MM.1S (cell line): ENCODE data around the gene PADI1.

Source experiments
- DNase-seq: peaks from one replicate; pipeline ENCODE4 v3.0.0-alpha.2; 2015
- H2AFZ ChIP-seq: fragments of 300-600 bp; sonication (generic); 2 replicates; pipeline ENCODE4 v1.6.0; 2016; ENCODE audit warnings: antibody characterized with exemption, low read length
- H3F3A ChIP-seq: fragments of 300-600 bp; sonication (generic); 2 replicates; pipeline ENCODE4 v1.6.1; 2016; ENCODE audit warnings: mild to moderate bottlenecking, antibody characterized with exemption, low read length, moderate library complexity, mixed read lengths; ENCODE audit not compliant: insufficient read depth
- H3K27ac ChIP-seq: fragments of 300-600 bp; sonication (generic); 2 replicates; pipeline ENCODE4 v1.5.1; 2016; ENCODE audit warnings: mild to moderate bottlenecking, low read length
- H3K27me3 ChIP-seq: fragments of 300-600 bp; sonication (generic); replicated peaks from 2 replicates; pipeline ENCODE4 v1.6.0; 2016; ENCODE audit warnings: low read length; ENCODE audit not compliant: insufficient read depth
- H3K36me3 ChIP-seq: fragments of 300-600 bp; sonication (generic); replicated peaks from 2 replicates; pipeline ENCODE4 v1.6.1; 2016; ENCODE audit warnings: mild to moderate bottlenecking, low read length, mixed read lengths; ENCODE audit not compliant: insufficient read depth
- H3K4me1 ChIP-seq: fragments of 300-600 bp; sonication (generic); 2 replicates; pipeline ENCODE4 v1.6.1; 2016; ENCODE audit warnings: low read length, mixed read lengths
- H3K4me2 ChIP-seq: fragments of 300-600 bp; sonication (generic); 2 replicates; pipeline ENCODE4 v1.6.0; 2016; ENCODE audit warnings: low read depth, low read length
- H3K4me3 ChIP-seq: fragments of 300-600 bp; sonication (generic); 2 replicates; pipeline ENCODE4 v1.5.1; 2016; ENCODE audit warnings: low read length, mixed read lengths
- H3K79me2 ChIP-seq: fragments of 300-600 bp; sonication (generic); 2 replicates; pipeline ENCODE4 v1.6.1; 2016; ENCODE audit warnings: mixed run types, low read length, mixed read lengths
- H3K9ac ChIP-seq: fragments of 300-600 bp; sonication (generic); 2 replicates; pipeline ENCODE4 v1.6.1; 2016; ENCODE audit warnings: low read length, mixed read lengths
- H3K9me2 ChIP-seq: fragments of 300-600 bp; sonication (generic); replicated peaks from 2 replicates; pipeline ENCODE4 v1.6.1; 2016; ENCODE audit warnings: mild to moderate bottlenecking, low read length, mixed read lengths; ENCODE audit not compliant: insufficient read depth
- H3K9me3 ChIP-seq: fragments of 300-600 bp; sonication (generic); replicated peaks from 2 replicates; pipeline ENCODE4 v1.6.1; 2016; ENCODE audit warnings: mild to moderate bottlenecking, low read length, mixed read lengths; ENCODE audit not compliant: insufficient read depth
- H4K20me1 ChIP-seq: fragments of 300-600 bp; sonication (generic); 2 replicates; pipeline ENCODE4 v1.6.1; 2016; ENCODE audit warnings: mild to moderate bottlenecking, low read length, moderate library complexity, mixed read lengths; ENCODE audit not compliant: insufficient read depth
- CTCF ChIP-seq: fragments of 300-600 bp; sonication (generic); IDR thresholded peaks from 2 replicates; pipeline ENCODE4 v1.5.1; 2016; ENCODE audit warnings: antibody characterized with exemption, low read length, mixed read lengths
- EZH2 ChIP-seq: fragments of 300-600 bp; sonication (generic); optimal IDR thresholded peaks from 2 replicates; pipeline ENCODE3; 2017; ENCODE audit warnings: low read depth, mild to moderate bottlenecking, antibody characterized with exemption, low read length, mixed read lengths
- EZH2phosphoT487 ChIP-seq: fragments of 300-600 bp; sonication (generic); IDR thresholded peaks from 2 replicates; pipeline ENCODE4 v1.6.1; 2018; ENCODE audit warnings: antibody characterized with exemption, low read length

The PADI1 gene

GRCh38 chr1:17198476-17199258 is 6.3 kb upstream of the PADI1 start:
- DNase-seq = no peak
- H3K9me3 ChIP-seq = no peaks in the 10 kb centered on the region
- no peak overlapping the region for H3K4me3 ChIP-seq
- H3K4me1 ChIP-seq = no peaks in the 10 kb centered on the region
- no peaks in the 10 kb centered on the region for H4K20me1 ChIP-seq
- no peak overlapping the region for H3K27ac ChIP-seq
- H3K9ac ChIP-seq = no peak overlapping the region
- no peaks in the 10 kb centered on the region for H3K79me2 ChIP-seq
- H2AFZ ChIP-seq = no peak overlapping the region
- H3F3A ChIP-seq = no peaks in the 10 kb centered on the region
- H3K9me2 ChIP-seq = no peaks in the 10 kb centered on the region
- no peak for TF ChIP-seq EZH2phosphoT487
- TF ChIP-seq CTCF = no peak
- TF ChIP-seq EZH2 = no peak
- H3K27me3 ChIP-seq = peaks cover 99% of the 10 kb centered on the region
- no peak overlapping the region for H3K4me2 ChIP-seq
- no peaks in the 10 kb centered on the region for H3K36me3 ChIP-seq

DNA sequence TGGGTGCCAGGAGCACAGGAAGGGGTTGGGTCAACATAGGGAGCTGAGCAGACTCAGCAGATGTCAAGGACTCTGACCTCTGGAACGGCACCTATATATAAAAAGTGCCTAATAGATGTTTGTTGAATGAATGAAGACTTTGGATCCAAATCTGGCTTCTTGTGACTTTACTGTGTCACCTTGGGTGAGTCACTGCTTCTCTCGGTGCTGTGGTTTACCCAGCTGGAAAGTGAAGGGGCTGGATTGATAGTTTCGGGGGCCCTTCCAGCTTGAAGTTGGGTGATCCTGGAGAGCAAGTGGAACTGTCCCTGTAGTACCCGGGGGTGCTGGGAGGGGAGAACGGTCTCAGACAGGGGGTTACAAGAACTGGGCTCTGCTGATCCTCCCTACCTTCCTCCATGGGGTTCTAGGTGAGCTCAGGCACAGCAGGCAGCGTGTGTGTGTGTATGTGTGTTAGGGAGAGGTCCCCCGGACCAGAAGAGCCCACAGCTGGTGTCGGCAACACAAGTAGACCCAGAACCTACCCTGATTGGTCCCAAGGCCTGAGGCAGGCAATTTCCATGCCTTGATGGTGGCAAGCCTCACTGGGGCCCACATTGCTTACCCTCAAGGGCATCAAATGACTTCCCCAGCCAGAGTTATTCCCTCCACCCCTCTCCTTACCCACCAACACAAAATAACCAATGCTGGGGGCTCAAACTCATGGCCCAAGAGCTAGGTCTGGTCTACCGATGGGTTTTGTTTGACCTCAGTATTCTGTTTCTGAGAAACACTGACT is 5.5 kb upstream of the PADI1 start:
- Histone ChIP-seq H3F3A (no peaks in the 10 kb centered on the region), H3K79me2 (no peaks in the 10 kb centered on the region), H3K4me2 (no peak overlapping the region), H3K27me3 (peaks cover 99% of the 10 kb centered on the region), H3K27ac (no peak overlapping the region), H3K9ac (no peak overlapping the region), H4K20me1 (no peaks in the 10 kb centered on the region), H3K36me3 (no peaks in the 10 kb centered on the region), H3K9me2 (no peaks in the 10 kb centered on the region), H3K9me3 (no peaks in the 10 kb centered on the region), H2AFZ (no peak overlapping the region), H3K4me3 (no peak overlapping the region), H3K4me1 (no peaks in the 10 kb centered on the region)
- no peak for DNase-seq
- no peak for TF ChIP-seq EZH2phosphoT487

DNA sequence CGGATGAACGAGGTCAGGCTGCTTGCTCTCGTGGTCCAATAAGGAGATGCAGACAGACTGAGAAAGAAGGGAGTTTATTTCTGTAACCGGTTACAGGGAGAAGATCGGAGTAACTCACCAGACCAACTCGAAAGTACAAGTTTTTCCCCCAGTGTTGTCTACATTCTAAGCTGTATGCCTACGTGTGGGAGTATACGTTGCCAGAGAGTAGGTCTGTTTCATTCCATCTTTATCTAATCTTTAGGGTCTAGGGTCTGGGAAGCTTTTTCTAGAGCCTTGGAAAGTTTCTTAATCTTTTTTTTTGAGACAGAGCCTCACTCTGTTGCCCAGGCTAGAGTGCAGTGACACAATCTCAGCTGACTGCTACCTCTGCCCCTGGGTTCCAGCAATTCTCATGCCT is 4.7 kb upstream of the PADI1 start:
- no peaks in the 10 kb centered on the region for H3K4me1 ChIP-seq
- H3K4me3 ChIP-seq = no peak overlapping the region
- H3K9ac ChIP-seq = no peak overlapping the region
- H3F3A ChIP-seq = no peaks in the 10 kb centered on the region
- no peak for DNase-seq
- no peaks in the 10 kb centered on the region for H3K9me3 ChIP-seq
- no peak overlapping the region for H3K4me2 ChIP-seq
- no peak overlapping the region for H3K27ac ChIP-seq
- H4K20me1 ChIP-seq = no peaks in the 10 kb centered on the region
- no peak overlapping the region for H2AFZ ChIP-seq
- H3K79me2 ChIP-seq = no peaks in the 10 kb centered on the region
- no peaks in the 10 kb centered on the region for H3K36me3 ChIP-seq
- peaks cover 99% of the 10 kb centered on the region for H3K27me3 ChIP-seq
- TF ChIP-seq CTCF (no peak), EZH2 (no peak), EZH2phosphoT487 (no peak)
- no peaks in the 10 kb centered on the region for H3K9me2 ChIP-seq
